GM12878 (cell line): ENCODE measurements around the gene TKT. TPM values are rescaled to one million over a fixed set of nuclear protein-coding genes. Genes with fewer than 3 reads are reported as not detected.

Source experiments
- ATAC-seq: fragments of 200-7000 bp; cut with Tn5 transposase; 3 replicates; pipeline ENCODE4 v1.9.1; 2020; ENCODE audit warnings: mild to moderate bottlenecking, moderate library complexity
- BruUV-seq: library from RNA; stranded (reverse); fragments of 400-500 nt; replicated peaks from 2 replicates; lab custom pipeline; 2021; lab: Mats Ljungman, UMichigan
- CTCF ChIA-PET: fragments of 300-600 bp; sonication (Branson Sonifier 250); formaldehyde crosslinking; extraction: SDS; loops from one replicate; lab custom pipeline; 2021; ENCODE audit warnings: inconsistent platforms; lab: Yijun Ruan, JAX
- POLR2A ChIA-PET: fragments of 350-600 bp; formaldehyde crosslinking; extraction: SDS; loops from one replicate; lab custom pipeline; 2021; ENCODE audit warnings: inconsistent platforms; lab: Charles Lee
- RAD21 ChIA-PET: fragments of 300-600 bp; sonication (Branson Sonifier 250); formaldehyde crosslinking; loops from one replicate; lab custom pipeline; 2023; ENCODE audit warnings: antibody characterized with exemption; ENCODE audit not compliant: unreplicated experiment; lab: Charles Lee
- SMC1A ChIA-PET: fragments of 300-600 bp; sonication (Branson Sonifier 250); formaldehyde crosslinking; loops from one replicate; lab custom pipeline; 2023; ENCODE audit not compliant: unreplicated experiment, uncharacterized antibody; lab: Charles Lee
- DNase-seq: peaks from one replicate; pipeline ENCODE4 v3.0.0-alpha.2; 2011; ENCODE audit warnings: low read depth, low spot score
- FAIRE-seq: peaks from 3 replicates; lab custom pipeline; 2011; peaks lifted over from hg19 to GRCh38; lab: Jason Lieb, UNC
- H2AFZ ChIP-seq: 2 replicates; pipeline ENCODE4 v1.6.0; 2011; ENCODE audit warnings: low read depth, low read length, control low read depth; ENCODE audit not compliant: control insufficient read depth
- H3K27ac ChIP-seq: 2 replicates; pipeline ENCODE4 v1.5.1; 2011; ENCODE audit warnings: control low read depth; ENCODE audit not compliant: control insufficient read depth, insufficient read depth
- H3K27me3 ChIP-seq, 2 experiments: replicated peaks in 1 of 2; 2 replicates each; pipeline versions ENCODE4 v1.6.0 to v1.6.1; 2011; ENCODE audit warnings: low read length in 1 of 2; ENCODE audit not compliant: control insufficient read depth in 2 of 2, insufficient read depth in 2 of 2
- H3K36me3 ChIP-seq, 2 experiments: 2 replicates each; pipeline ENCODE4 v1.5.1; 2011; ENCODE audit warnings: low read length in 1 of 2; ENCODE audit not compliant: control insufficient read depth in 2 of 2, insufficient read depth in 2 of 2
- H3K4me1 ChIP-seq: 2 replicates; pipeline ENCODE4 v1.6.1; 2011; ENCODE audit warnings: mild to moderate bottlenecking, low read length, moderate library complexity, mixed read lengths; ENCODE audit not compliant: control insufficient read depth, insufficient read depth
- H3K4me2 ChIP-seq: 2 replicates; pipeline ENCODE4 v1.6.0; 2011; ENCODE audit warnings: control low read depth; ENCODE audit not compliant: control insufficient read depth, insufficient read depth
- H3K4me3 ChIP-seq: fragments of 200-600 bp; sonication (generic); 2 replicates; pipeline ENCODE4 v1.5.1; 2016
- H3K79me2 ChIP-seq: 2 replicates; pipeline ENCODE4 v1.6.0; 2011; ENCODE audit warnings: low read length; ENCODE audit not compliant: control insufficient read depth, insufficient read depth
- H3K9ac ChIP-seq: 2 replicates; pipeline ENCODE4 v1.8.0; 2011; ENCODE audit warnings: low read length, control low read depth, mixed read lengths; ENCODE audit not compliant: control insufficient read depth, insufficient read depth
- H3K9me3 ChIP-seq: replicated peaks from 3 replicates; pipeline ENCODE4 v1.5.1; 2011; ENCODE audit warnings: mild to moderate bottlenecking, low read length; ENCODE audit not compliant: control insufficient read depth, insufficient read depth
- H4K20me1 ChIP-seq: 2 replicates; pipeline ENCODE4 v1.6.0; 2011; ENCODE audit not compliant: control insufficient read depth, insufficient read depth
- BHLHE40 ChIP-seq, 2 experiments: fragments of 450-650 bp in 1 of 2; IDR thresholded peaks; 2 replicates each; pipeline ENCODE4 v1.6.1; 2011 to 2017; ENCODE audit warnings: low read depth in 2 of 2, borderline replicate concordance in 1 of 2, improper control_type of control experiment in 1 of 2, low read length in 1 of 2, mild to moderate bottlenecking in 1 of 2
- CEBPB ChIP-seq, 2 experiments: fragments of 150-350 bp in 1 of 2; IDR thresholded peaks; 2 replicates each; pipeline ENCODE4 v1.6.1; 2012 to 2014; ENCODE audit warnings: low read depth in 2 of 2, low read length in 2 of 2, borderline replicate concordance in 1 of 2, inconsistent platforms in 1 of 2
- CREM ChIP-seq: IDR thresholded peaks from 2 replicates; pipeline ENCODE4 v1.6.1; 2014; ENCODE audit warnings: antibody characterized with exemption, low read depth
- CTCF ChIP-seq, 3 experiments: IDR thresholded peaks in 2 of 3; conservative IDR thresholded peaks in 1 of 3; 2 replicates each; pipeline ENCODE4 v1.5.1; 2011; ENCODE audit warnings: low read depth in 3 of 3, low read length in 3 of 3, mild to moderate bottlenecking in 3 of 3, control low read depth in 2 of 3, moderate library complexity in 2 of 3, inconsistent platforms in 1 of 3, mixed read lengths in 1 of 3; ENCODE audit not compliant: control insufficient read depth in 2 of 3, insufficient read depth in 1 of 3; ENCODE audit errors: extremely low read depth in 1 of 3
- EGR1 ChIP-seq, 2 experiments: IDR thresholded peaks; 1 replicate in 1 of 2; 2 replicates in 1 of 2; pipeline ENCODE4 v1.6.1; 2011 to 2012; ENCODE audit warnings: low read depth in 2 of 2, low read length in 2 of 2, borderline replicate concordance in 1 of 2, mild to moderate bottlenecking in 1 of 2, moderate library complexity in 1 of 2
- FOS ChIP-seq: IDR thresholded peaks from 3 replicates; pipeline ENCODE4 v1.6.1; 2011; ENCODE audit warnings: borderline replicate concordance; ENCODE audit not compliant: insufficient read length; ENCODE audit errors: extremely low read depth
- GABPA ChIP-seq: IDR thresholded peaks from 2 replicates; pipeline ENCODE4 v1.6.1; 2014; ENCODE audit warnings: antibody characterized with exemption, low read depth, mild to moderate bottlenecking, inconsistent platforms
- NFIC ChIP-seq: IDR thresholded peaks from 2 replicates; pipeline ENCODE4 v1.6.1; 2012; ENCODE audit warnings: low read depth, mild to moderate bottlenecking, inconsistent platforms, low read length, moderate library complexity
- NR2C2 ChIP-seq: IDR thresholded peaks from 2 replicates; pipeline ENCODE4 v1.6.1; 2011; ENCODE audit warnings: borderline replicate concordance, low read depth; ENCODE audit not compliant: control insufficient read depth, insufficient read length
- RUNX3 ChIP-seq: IDR thresholded peaks from 2 replicates; pipeline ENCODE4 v1.6.1; 2012; ENCODE audit warnings: low read length, inconsistent platforms
- SREBF1 ChIP-seq: IDR thresholded peaks from 2 replicates; pipeline ENCODE4 v1.6.1; 2012; ENCODE audit warnings: mild to moderate bottlenecking, low read length
- SREBF2 ChIP-seq: IDR thresholded peaks from 2 replicates; pipeline ENCODE4 v1.6.1; 2012; ENCODE audit warnings: mild to moderate bottlenecking, low read length
- TAF1 ChIP-seq: IDR thresholded peaks from 2 replicates; pipeline ENCODE4 v1.6.1; 2011; ENCODE audit warnings: mild to moderate bottlenecking, low read depth, low read length, borderline replicate concordance
- ZNF274 ChIP-seq: IDR thresholded peaks from one replicate; pipeline ENCODE4 v1.8.0; 2011; ENCODE audit not compliant: insufficient read length, insufficient read depth
- WGBS: methylation state at CpG from one replicate; pipeline ENCODE4 v1.1.6; 2016; ENCODE audit warnings: low lambda C conversion rate; ENCODE audit not compliant: insufficient replicate concordance, insufficient coverage; ENCODE audit errors: missing lambda C conversion rate; 5-methylcytosine and 5-hydroxymethylcytosine counted together
- in situ Hi-C: fragments of 300-500 bp; cut with MboI; formaldehyde crosslinking; loops from 9 replicates; pipeline ENCODE4 v1.14.3; 2018; ENCODE audit warnings: mixed read lengths
- intact Hi-C: fragments of 100-400 bp; cut with micrococcal nuclease; formaldehyde crosslinking; loops from one replicate; pipeline ENCODE4 v1.14.2; 2022; ENCODE audit not compliant: unreplicated experiment
- polyA plus RNA-seq, 11 experiments: library from polyadenylated mRNA; depleted of rRNA in 4 of 11; unstranded in 6 of 11; stranded (reverse) in 5 of 11; fragments of >200 nt; fragmentation: Nextera tagmentation in 4 of 11; fragmentation: Illumina TruSeq in 1 of 11; extraction: Ambion mirVana in 4 of 11; extraction: Trizol in 1 of 11; gene quantifications; 1 replicate in 1 of 11; 2 replicates in 10 of 11; pipeline versions ENCODE4 v1.2.1 to v1.2.3, GENCODE V29; 2011 to 2016; ENCODE audit warnings: inconsistent platforms in 2 of 11, missing spikeins in 2 of 11, low read depth in 1 of 11
- total RNA-seq, 4 experiments: library from RNA; depleted of rRNA in 3 of 4; stranded (reverse); fragments of >200 nt in 3 of 4; fragmentation: Illumina TruSeq in 1 of 4; extraction: Trizol in 1 of 4; gene quantifications; 2 replicates each; pipeline versions ENCODE4 v1.2.1 to v1.2.3, GENCODE V29; 2013 to 2021

TKT gene
- total and polyA plus RNA-seq, 10 of the 15 experiments (the other 5 are each of a cell fraction or from before 2014, with no cell fraction given) = 56.4 to 385 (median 143) TPM

DNA sequence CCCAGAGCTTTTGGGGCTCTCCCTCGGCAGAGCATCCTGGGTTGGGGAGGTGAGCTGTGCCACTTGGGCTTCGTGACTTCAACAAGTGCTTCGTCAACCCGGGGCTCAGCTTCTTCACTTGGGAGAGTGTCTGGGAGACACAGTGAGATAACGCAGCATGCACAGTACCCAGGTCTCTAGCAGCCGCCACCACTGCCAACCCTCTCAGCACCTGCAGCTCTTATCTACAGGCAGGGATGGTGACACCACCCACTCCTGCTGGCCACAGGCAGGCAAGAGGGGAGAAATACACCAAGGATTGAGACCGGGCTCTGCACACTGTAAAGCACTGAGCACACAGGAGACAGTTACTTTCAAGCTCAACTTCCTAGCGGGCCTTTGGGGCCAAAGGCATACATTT is 11.6 kb downstream of the TKT start:
- 93% methylated on average over 8 of the region's 8 CpGs for WGBS
- intact Hi-C loops = no loop called here
- peaks cover 55% of the 10 kb centered on the region for H3K79me2 ChIP-seq
- TF ChIP-seq GABPA (no peak), SREBF2 (no peak), CREM (no peak), NFIC (no peak), RUNX3 (no peak), CTCF (IDR thresholded peaks at IDR 0.05 in 2 of 3, conservative IDR thresholded peaks at IDR 0.05 in 1 of 3; ENCODE audit: control insufficient read depth in 2 of 3, extremely low read depth in 1 of 3, insufficient read depth in 1 of 3, low read depth in 3 of 3, low read length in 3 of 3) (no peak), NR2C2 (no peak), SREBF1 (no peak), EGR1 (IDR thresholded peaks at IDR 0.05; ENCODE audit: borderline replicate concordance in 1 of 2, low read depth in 2 of 2, low read length in 2 of 2) (no peak), ZNF274 (no peak), TAF1 (no peak), BHLHE40 (IDR thresholded peaks at IDR 0.05; ENCODE audit: borderline replicate concordance in 1 of 2, low read depth in 2 of 2, low read length in 1 of 2) (no peak), FOS (no peak), CEBPB (IDR thresholded peaks at IDR 0.05; ENCODE audit: borderline replicate concordance in 1 of 2, low read depth in 2 of 2, low read length in 2 of 2) (no peak)
- TF ChIP-seq, all 136 proteins: peak for 0
- BruUV-seq = no TSS peak
- Histone ChIP-seq H3K4me3 (no peak overlapping the region), H2AFZ (no peak overlapping the region), H3K36me3 (peaks cover 7 to 32% of the 10 kb centered on the region in 2 experiments), H4K20me1 (peaks cover 3% of the 10 kb centered on the region; the same call in 1 of the 2 replicates), H3K27me3 (no peaks in the 10 kb centered on the region), H3K27ac (no peak overlapping the region), H3K9ac (no peak overlapping the region), H3K9me3 (no peaks in the 10 kb centered on the region), H3K4me1 (0 out of 2 replicates have a peak, but pooled peaks cover under 1% of the 10 kb centered on the region), H3K4me2 (no peak overlapping the region)
- POLR2A ChIA-PET = no interaction called here
- RAD21 ChIA-PET = no interaction called here
- in situ Hi-C loops = no loop called here
- FAIRE-seq (no peak), DNase-seq (no peak), ATAC-seq (no peak)
- SMC1A ChIA-PET = no interaction called here
- CTCF ChIA-PET = interaction anchor here (0.6 kb wide), 1 partner anchor 621 kb away, joined by 3 read pairs; no protein-coding TSS in a partner anchor
